ENCODE data around the gene LRFN4. TPM values are rescaled to one million over a fixed set of nuclear protein-coding genes. Genes with fewer than 3 reads are reported as not detected.

LRFN4 gene
- total RNA-seq: 10 to 100 TPM in 1 of 4 donors, 1 to 10 TPM in 3; 1.5 to 17.0 (median 5.4) TPM

- no peaks in the 10 kb centered on the region for H3K27me3 ChIP-seq
- H3K27ac ChIP-seq: peak within 1 kb of the TSS; percentile 78 to 88
- no peak for TF ChIP-seq POLR2A (IDR thresholded peaks at IDR 0.05)
- TF ChIP-seq CTCF (IDR thresholded peaks at IDR 0.05): no peak
- intact Hi-C loops (cut with DNase I; ENCODE audit: low total_unique reads): no loop called here
- H3K9me3 ChIP-seq: no peaks in the 10 kb centered on the region
- no peaks in the 10 kb centered on the region for H3K36me3 ChIP-seq
- peak within 1 kb of the TSS; percentile 53 to 55 for H3K4me3 ChIP-seq
- peaks cover 0 to 8% of the 10 kb centered on the region in 2 donors for H3K4me1 ChIP-seq
- peak in 1 of 2 donors; percentile 47 for DNase-seq
Measured at GRCh38 chr11:66856496-66857233, at the start of gene LRFN4. Gene LRFN4, plus strand, starts transcription at chr11:66857064. Its CDS starts 681 bp downstream, at chr11:66857745.

- TF ChIP-seq POLR2A (IDR thresholded peaks at IDR 0.05): no peak
- no peak for TF ChIP-seq CTCF (IDR thresholded peaks at IDR 0.05)
- Histone ChIP-seq H3K27ac (no peak overlapping the region), H3K4me1 (no peaks in the 10 kb centered on the region), H3K9me3 (no peaks in the 10 kb centered on the region), H3K36me3 (no peaks in the 10 kb centered on the region), H3K4me3 (no peak overlapping the region), H3K27me3 (no peaks in the 10 kb centered on the region)
- intact Hi-C loops (cut with DNase I; ENCODE audit: low total_unique reads): no loop called here
- DNase-seq: no peak
Measured at GRCh38 chr11:66809592-66809991, 47.3 kb upstream of the LRFN4 start.

GRCh38 chr11:66810576-66811185 is 46.2 kb upstream of the LRFN4 start:
- TF ChIP-seq POLR2A (IDR thresholded peaks at IDR 0.05): no peak
- no peak for TF ChIP-seq CTCF (IDR thresholded peaks at IDR 0.05)
- H3K4me3 ChIP-seq: no peak overlapping the region
- intact Hi-C loops (cut with DNase I; ENCODE audit: low total_unique reads): no loop called here

GRCh38 chr11:66814678-66815077 is 42.2 kb upstream of the LRFN4 start:
- no peaks in the 10 kb centered on the region for H3K27me3 ChIP-seq
- no peaks in the 10 kb centered on the region for H3K4me1 ChIP-seq
- no peaks in the 10 kb centered on the region for H3K36me3 ChIP-seq
- no peaks in the 10 kb centered on the region for H3K9me3 ChIP-seq
- no peak for DNase-seq
- intact Hi-C loops (cut with DNase I; ENCODE audit: low total_unique reads): no loop called here
- H3K4me3 ChIP-seq: no peak overlapping the region
- TF ChIP-seq CTCF (IDR thresholded peaks at IDR 0.05) (no peak), POLR2A (IDR thresholded peaks at IDR 0.05) (no peak)
- H3K27ac ChIP-seq: no peak overlapping the region

More at GRCh38 chr11:66810576-66811185, 46.2 kb upstream of the LRFN4 start:
- no peaks in the 10 kb centered on the region for H3K9me3 ChIP-seq
- H3K27ac ChIP-seq: no peak overlapping the region
- H3K4me1 ChIP-seq: no peaks in the 10 kb centered on the region
- no peaks in the 10 kb centered on the region for H3K27me3 ChIP-seq
- DNase-seq: no peak
- H3K36me3 ChIP-seq: no peaks in the 10 kb centered on the region

GRCh38 chr11:66815646-66816045 is 41.2 kb upstream of the LRFN4 start:
- no peaks in the 10 kb centered on the region for H3K9me3 ChIP-seq
- H3K4me1 ChIP-seq: no peaks in the 10 kb centered on the region
- DNase-seq: no peak
- no peak for TF ChIP-seq POLR2A (IDR thresholded peaks at IDR 0.05)
- TF ChIP-seq CTCF (IDR thresholded peaks at IDR 0.05): no peak
- no peak overlapping the region for H3K4me3 ChIP-seq
- H3K36me3 ChIP-seq: no peaks in the 10 kb centered on the region
- intact Hi-C loops (cut with DNase I; ENCODE audit: low total_unique reads): no loop called here
- H3K27ac ChIP-seq: no peak overlapping the region
- no peaks in the 10 kb centered on the region for H3K27me3 ChIP-seq

All from uterus (tissue), 4 donors.